ENCODE measurements around the gene SOCS1.
"Not testable (repeated sequence)": the region's sequence is repeated elsewhere in the genome, so short reads cannot be mapped to it uniquely, and the experiment has no call there.

Gene SOCS1

DNA sequence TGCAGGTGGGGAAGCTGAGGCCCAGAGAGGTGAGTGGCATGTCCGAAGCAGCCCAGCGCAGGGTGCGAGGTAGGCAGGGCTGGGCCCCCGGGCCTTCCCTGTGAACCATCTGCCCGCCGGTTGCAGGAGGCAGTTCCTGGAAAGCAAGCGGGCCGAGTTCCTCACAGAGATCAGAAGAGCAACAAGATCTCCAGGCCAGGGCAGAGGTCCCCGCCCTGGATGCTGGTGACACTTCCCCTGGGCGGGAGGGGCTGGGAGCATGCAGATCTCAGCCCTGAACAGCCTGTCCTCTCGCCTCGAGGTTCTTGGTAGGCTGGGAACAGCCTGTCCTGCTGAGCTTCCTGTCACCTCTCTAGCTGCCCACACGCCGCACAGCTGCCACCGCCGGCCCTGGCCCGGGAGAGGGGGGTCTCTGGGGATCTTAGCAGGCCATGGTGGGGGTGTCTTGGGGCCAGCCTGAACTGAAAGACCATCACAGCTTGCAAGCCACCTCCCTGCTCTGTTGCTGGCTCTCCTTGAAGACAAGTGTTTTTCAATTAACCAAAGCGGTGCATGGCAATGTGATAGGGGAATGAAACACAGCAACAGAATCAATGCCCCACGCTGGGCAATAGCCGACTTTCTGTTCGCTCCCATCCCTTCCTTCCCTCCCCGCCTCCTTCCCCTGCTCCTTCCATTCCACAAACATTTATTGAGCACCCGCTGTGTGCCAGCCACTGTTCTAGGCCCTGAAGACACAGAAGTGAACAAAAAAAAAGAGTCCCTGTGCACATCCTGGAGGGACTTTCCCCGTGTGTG, 31.7 kb downstream of the SOCS1 start:
- POLR2A ChIA-PET = interaction anchor here (1.7 kb wide), 1 partner anchor 32 kb away, joined by 4 read pairs; the partner anchor contains the start of gene SOCS1
- no peak for DNase-seq (ENCODE audit: extremely low spot score)
- TF ChIP-seq ARNT (IDR thresholded peaks at IDR 0.05) = no peak
- CTCF ChIA-PET = no interaction called here

- DNase-seq (ENCODE audit: extremely low spot score); CTCF ChIA-PET; POLR2A ChIA-PET: not testable (repeated sequence)
These were observed 35.5 kb downstream of the SOCS1 start for GRCh38 chr16:11220507-11220906.

DNA sequence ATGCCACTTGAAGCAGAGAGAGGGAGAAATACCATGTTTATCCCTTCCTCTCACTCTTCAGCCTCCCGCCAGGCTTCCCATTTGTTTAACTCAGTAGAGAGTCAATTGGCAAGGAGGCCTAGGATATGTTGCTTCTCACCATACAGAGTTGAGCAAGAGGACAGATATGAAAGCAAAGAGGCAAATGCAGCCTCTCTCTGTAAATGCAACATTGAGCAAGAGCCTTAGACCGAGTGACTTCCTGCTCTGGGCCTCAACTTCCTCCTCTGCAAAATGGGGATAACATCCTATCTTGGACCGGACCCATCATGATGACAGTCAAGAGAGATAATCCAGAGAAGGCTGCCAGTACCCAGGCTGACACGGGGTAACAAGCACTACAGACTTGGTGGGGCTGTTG, 36.8 kb downstream of the SOCS1 start:
- ChIA-PET POLR2A (no interaction called here), CTCF (no interaction called here)
- DNase-seq (ENCODE audit: extremely low spot score) = no peak
- no peak for TF ChIP-seq CTBP1 (IDR thresholded peaks at IDR 0.05; ENCODE audit: borderline replicate concordance)
- no peak for TF ChIP-seq SP1 (IDR thresholded peaks at IDR 0.05)

DNA sequence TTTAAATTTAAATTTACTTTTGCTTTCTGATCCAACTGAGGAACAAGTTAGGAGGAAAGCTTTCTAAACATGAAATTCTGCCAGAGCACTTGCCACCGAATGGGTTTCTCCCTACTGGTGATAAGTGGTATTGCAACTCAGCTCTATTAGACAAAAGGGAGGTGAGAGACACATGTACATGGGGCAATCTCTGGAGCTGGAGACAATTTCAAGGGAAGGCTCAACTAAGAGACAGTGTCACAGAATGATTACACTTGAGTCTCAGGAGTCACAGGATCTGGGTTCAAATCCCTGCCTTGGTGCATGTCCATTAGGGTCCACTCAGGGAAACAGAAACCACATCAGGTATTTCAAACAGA, 37.4 kb downstream of the SOCS1 start:
- no peak for DNase-seq (ENCODE audit: extremely low spot score)
- no peak for TF ChIP-seq ELF4 (IDR thresholded peaks at IDR 0.05)
- no peak for TF ChIP-seq FOXM1 (IDR thresholded peaks at IDR 0.05; ENCODE audit: borderline replicate concordance)
- TF ChIP-seq SP1 (IDR thresholded peaks at IDR 0.05) = no peak
- no peak for TF ChIP-seq CTBP1 (IDR thresholded peaks at IDR 0.05; ENCODE audit: borderline replicate concordance)
- ChIA-PET POLR2A (no interaction called here), CTCF (no interaction called here)

GRCh38 chr16:11217651-11218603, 38.1 kb downstream of the SOCS1 start:
- no peak for DNase-seq (ENCODE audit: extremely low spot score)
- no peak for TF ChIP-seq PKNOX1 (IDR thresholded peaks at IDR 0.05)
- ChIA-PET POLR2A (no interaction called here), CTCF (interaction anchor here (1.0 kb wide), 1 partner anchor 18 kb away, joined by 4 read pairs; no protein-coding TSS in a partner anchor)

DNA sequence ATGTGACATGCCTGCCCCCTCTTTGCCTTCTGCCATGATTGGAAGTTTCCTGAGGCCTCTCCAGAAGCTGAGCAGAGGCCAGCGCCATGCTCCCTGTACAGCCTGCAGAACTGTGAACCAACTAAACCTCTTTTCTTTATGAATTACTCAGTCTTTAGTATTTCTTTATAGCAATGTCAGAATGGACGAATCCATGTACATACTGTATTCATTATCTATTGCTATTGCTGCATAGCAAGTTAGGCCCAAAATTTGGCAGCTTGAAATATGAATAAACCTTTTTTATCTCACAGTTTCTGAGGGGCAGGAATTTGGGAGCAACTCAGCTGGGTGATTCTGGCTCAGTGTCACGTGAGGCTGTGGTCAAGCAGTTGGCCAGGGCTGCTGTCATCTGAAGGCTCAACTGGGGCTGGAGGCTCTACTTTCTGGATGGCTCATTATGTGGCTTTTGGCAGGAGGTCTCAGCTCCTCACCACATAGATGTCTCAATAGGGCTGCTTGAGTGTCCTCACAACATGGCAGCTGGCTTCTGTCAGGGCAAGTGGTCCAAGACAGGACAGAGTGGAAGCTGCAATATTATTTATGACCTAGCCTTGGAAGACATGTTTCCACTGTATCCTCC, 40.0 kb downstream of the SOCS1 start:
- CTCF ChIA-PET = no interaction called here

DNA sequence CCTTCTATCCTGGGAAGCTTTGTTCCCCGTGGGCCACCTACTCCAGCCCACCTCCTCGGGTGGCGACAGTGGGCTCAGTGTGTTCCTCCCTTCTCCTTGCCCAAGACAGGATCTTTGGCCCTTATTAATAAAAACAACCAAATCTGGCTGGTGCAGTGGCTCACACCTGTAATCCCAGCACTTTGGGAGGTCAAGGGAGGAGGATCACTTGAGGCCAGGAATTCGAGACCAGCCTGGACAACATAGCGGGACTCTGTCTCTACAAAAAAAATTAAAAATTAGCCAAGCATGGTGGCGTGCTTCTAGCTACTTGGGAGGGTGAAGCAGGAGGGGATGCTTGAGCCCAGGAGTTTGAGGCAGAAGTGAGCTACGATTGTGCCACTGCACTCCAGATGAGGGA, 42.2 kb downstream of the SOCS1 start:
- CTCF ChIA-PET = no interaction called here
- no peak for DNase-seq (ENCODE audit: extremely low spot score)
- TF ChIP-seq ELF4 (IDR thresholded peaks at IDR 0.05) (no peak), PKNOX1 (IDR thresholded peaks at IDR 0.05) (no peak), BHLHE40 (IDR thresholded peaks at IDR 0.05; ENCODE audit: borderline replicate concordance) (no peak), FOXM1 (IDR thresholded peaks at IDR 0.05; ENCODE audit: borderline replicate concordance) (no peak), L3MBTL2 (conservative IDR thresholded peaks at IDR 0.05) (no peak), LEF1 (IDR thresholded peaks at IDR 0.05; ENCODE audit: borderline replicate concordance) (no peak), TARDBP (IDR thresholded peaks at IDR 0.05) (no peak), NFRKB (IDR thresholded peaks at IDR 0.05) (no peak), HDGF (IDR thresholded peaks at IDR 0.05; ENCODE audit: borderline replicate concordance) (no peak), ARNT (IDR thresholded peaks at IDR 0.05) (no peak)
- POLR2A ChIA-PET = no interaction called here

More for the DNA sequence above, 40.0 kb downstream of the SOCS1 start:
- POLR2A ChIA-PET = no interaction called here
- no peak for DNase-seq (ENCODE audit: extremely low spot score)
- TF ChIP-seq ARNT (IDR thresholded peaks at IDR 0.05) (no peak), BHLHE40 (IDR thresholded peaks at IDR 0.05; ENCODE audit: borderline replicate concordance) (no peak), ZNF384 (IDR thresholded peaks at IDR 0.05) (no peak), FOXK2 (IDR thresholded peaks at IDR 0.05) (no peak), FOXM1 (IDR thresholded peaks at IDR 0.05; ENCODE audit: borderline replicate concordance) (no peak), LEF1 (IDR thresholded peaks at IDR 0.05; ENCODE audit: borderline replicate concordance) (no peak), SUZ12 (IDR thresholded peaks at IDR 0.05) (no peak), NFRKB (IDR thresholded peaks at IDR 0.05) (no peak), HDGF (IDR thresholded peaks at IDR 0.05; ENCODE audit: borderline replicate concordance) (no peak), CTBP1 (IDR thresholded peaks at IDR 0.05; ENCODE audit: borderline replicate concordance) (no peak), ELF4 (IDR thresholded peaks at IDR 0.05) (no peak), TARDBP (IDR thresholded peaks at IDR 0.05) (no peak), FOXA1 (IDR thresholded peaks at IDR 0.05) (no peak), L3MBTL2 (conservative IDR thresholded peaks at IDR 0.05) (no peak)

All from HEK293T (cell line).